SH-SY5Y (cell line): ENCODE measurements around the gene TMEM14B.

Source experiments
- GATA2 ChIP-seq: IDR thresholded peaks from 2 replicates; pipeline ENCODE4 v1.6.1; 2011; ENCODE audit warnings: mild to moderate bottlenecking, low read depth, low read length
- GATA3 ChIP-seq: IDR thresholded peaks from 2 replicates; pipeline ENCODE4 v1.6.1; 2011; ENCODE audit warnings: low read depth, mild to moderate bottlenecking, low read length, moderate library complexity

TMEM14B gene

GRCh38 chr6:10736731-10737130 is 10.9 kb upstream of the TMEM14B start:
- TF ChIP-seq GATA2 (no peak), GATA3 (no peak)

- TF ChIP-seq GATA3: no peak
- no peak for TF ChIP-seq GATA2
Observed at GRCh38 chr6:10740061-10740460, 7.5 kb upstream of the TMEM14B start.

- TF ChIP-seq GATA2 (no peak), GATA3 (no peak)
Observed at GRCh38 chr6:10742251-10742650, 5.4 kb upstream of the TMEM14B start.

- no peak for TF ChIP-seq GATA3
- no peak for TF ChIP-seq GATA2
Observed at GRCh38 chr6:10743515-10743914, 4.1 kb upstream of the TMEM14B start.

GRCh38 chr6:10745116-10745515 is 2.5 kb upstream of the TMEM14B start:
- TF ChIP-seq GATA2: no peak
- TF ChIP-seq GATA3: no peak

GRCh38 chr6:10746915-10747250 is 722 bp upstream of the TMEM14B start:
- peak; percentile 62 for TF ChIP-seq GATA2
- 0 out of 2 replicates have a peak, but pooled peaks have one; percentile 17 for TF ChIP-seq GATA3

- TF ChIP-seq GATA3 (no peak), GATA2 (no peak)
Observed at GRCh38 chr6:10749734-10750133, 2.1 kb downstream of the TMEM14B start.

- no peak for TF ChIP-seq GATA2
- no peak for TF ChIP-seq GATA3
Observed at GRCh38 chr6:10756085-10756484, 8.5 kb downstream of the TMEM14B start.

GRCh38 chr6:10759312-10759839 is 11.8 kb downstream of the TMEM14B start:
- TF ChIP-seq GATA2 (no peak), GATA3 (no peak)

GRCh38 chr6:10759884-10760329 is 12.3 kb downstream of the TMEM14B start:
- TF ChIP-seq GATA2 (no peak), GATA3 (no peak)

GRCh38 chr6:10763006-10763405 is 15.4 kb downstream of the TMEM14B start:
- no peak for TF ChIP-seq GATA2
- no peak for TF ChIP-seq GATA3

GRCh38 chr6:10769419-10769818 is 21.8 kb downstream of the TMEM14B start:
- TF ChIP-seq GATA3 (no peak), GATA2 (no peak)

- TF ChIP-seq GATA3 (no peak), GATA2 (no peak)
Observed at GRCh38 chr6:10771371-10771894, 23.8 kb downstream of the TMEM14B start.

- no peak for TF ChIP-seq GATA3
Observed at GRCh38 chr6:10778230-10778629, 30.6 kb downstream of the TMEM14B start.

GRCh38 chr6:10779076-10779475 is 31.5 kb downstream of the TMEM14B start:
- no peak for TF ChIP-seq GATA3
- no peak for TF ChIP-seq GATA2

GRCh38 chr6:10791673-10792072 is 44.1 kb downstream of the TMEM14B start:
- TF ChIP-seq GATA3 (no peak), GATA2 (no peak)
